GM18519 (cell line): Measurements from ENCODE around the gene GSE1.

Experiments used
- ATAC-seq: cut with Tn5 transposase; IDR thresholded peaks from one replicate; pipeline ENCODE4 v1.9.1; 2021; ENCODE audit warnings: mild to moderate bottlenecking, moderate library complexity; ENCODE audit not compliant: unreplicated experiment, low FRiP score

Gene GSE1

GRCh38 chr16:85673529-85674417 is 60.7 kb downstream of the GSE1 start:
- ATAC-seq = no peak

DNA sequence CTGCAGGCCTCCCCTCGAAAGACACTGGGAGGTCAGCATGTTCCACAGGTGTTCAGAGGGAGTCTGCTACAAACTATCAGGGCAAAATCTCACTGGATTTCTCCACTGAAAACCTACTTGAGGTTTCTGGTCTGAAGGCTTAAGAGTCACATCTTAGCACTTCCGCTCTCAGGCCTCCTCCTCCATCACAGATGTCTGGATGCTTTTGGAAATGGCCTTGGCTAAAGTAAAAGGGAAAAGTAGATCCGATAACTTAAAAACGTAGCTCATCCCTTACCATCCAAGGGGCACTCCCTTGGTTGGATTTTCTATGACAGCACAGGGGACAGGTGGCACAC is 61.3 kb downstream of the GSE1 start:
- ATAC-seq = no peak

DNA sequence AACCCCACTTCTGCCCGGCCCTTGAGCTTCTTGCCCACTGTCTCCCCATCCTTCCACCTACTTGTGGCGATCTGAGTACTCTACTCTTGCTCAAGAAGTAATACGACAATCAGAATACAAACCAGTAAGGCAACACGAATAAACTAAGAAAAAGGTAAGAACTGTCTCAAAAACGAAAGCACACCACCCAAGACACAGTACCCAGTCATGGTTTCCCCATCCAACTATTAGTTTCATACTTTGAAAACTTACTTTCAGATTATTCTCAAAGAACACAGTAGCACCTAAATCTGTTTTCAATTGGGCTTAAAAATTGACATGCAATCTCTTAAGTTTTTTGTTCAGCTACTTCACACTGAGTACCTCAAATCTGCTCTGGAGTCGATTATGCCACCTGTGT is 61.7 kb downstream of the GSE1 start:
- ATAC-seq = no peak

- ATAC-seq = no peak
Observed at GRCh38 chr16:85675251-85675874, 62.2 kb downstream of the GSE1 start.

- no peak for ATAC-seq
Observed at GRCh38 chr16:85676466-85676865, 63.3 kb downstream of the GSE1 start.

DNA sequence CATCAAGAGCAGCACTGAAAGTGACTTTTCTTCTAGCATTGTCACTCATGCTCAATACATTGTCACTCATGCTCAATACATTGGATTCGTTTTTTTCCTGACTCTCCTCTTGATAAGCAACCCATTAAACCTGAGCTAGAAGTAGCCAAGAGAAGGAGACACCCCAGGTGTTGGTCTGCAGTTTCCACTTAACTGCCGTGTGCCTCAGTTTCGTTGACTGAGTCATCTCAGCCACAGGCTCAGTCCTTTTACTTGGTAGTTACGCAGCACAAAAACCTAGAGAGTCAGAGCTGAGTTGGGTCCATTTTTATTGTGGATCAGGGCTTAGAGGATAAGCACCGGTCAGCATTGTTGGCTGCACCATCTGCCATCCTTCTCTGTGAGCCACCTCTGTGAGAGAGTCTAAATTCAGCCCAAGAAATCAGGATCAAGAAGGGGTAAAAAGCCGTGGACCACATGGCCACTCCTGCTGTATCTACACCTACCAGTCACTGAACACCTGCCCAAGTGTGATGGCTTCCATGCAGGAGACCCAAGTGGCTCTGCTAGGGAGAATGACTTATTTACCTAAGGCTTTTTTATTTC is 64.4 kb downstream of the GSE1 start:
- ATAC-seq = no peak

- ATAC-seq = no peak
Observed at GRCh38 chr16:85678016-85678415, 64.9 kb downstream of the GSE1 start.

- ATAC-seq = no peak
Observed at GRCh38 chr16:85678821-85679220, 65.7 kb downstream of the GSE1 start.

- ATAC-seq = no peak
Observed at GRCh38 chr16:85679870-85680269, 66.7 kb downstream of the GSE1 start.

- no peak for ATAC-seq
Observed at GRCh38 chr16:85680352-85680944, 67.3 kb downstream of the GSE1 start.

DNA sequence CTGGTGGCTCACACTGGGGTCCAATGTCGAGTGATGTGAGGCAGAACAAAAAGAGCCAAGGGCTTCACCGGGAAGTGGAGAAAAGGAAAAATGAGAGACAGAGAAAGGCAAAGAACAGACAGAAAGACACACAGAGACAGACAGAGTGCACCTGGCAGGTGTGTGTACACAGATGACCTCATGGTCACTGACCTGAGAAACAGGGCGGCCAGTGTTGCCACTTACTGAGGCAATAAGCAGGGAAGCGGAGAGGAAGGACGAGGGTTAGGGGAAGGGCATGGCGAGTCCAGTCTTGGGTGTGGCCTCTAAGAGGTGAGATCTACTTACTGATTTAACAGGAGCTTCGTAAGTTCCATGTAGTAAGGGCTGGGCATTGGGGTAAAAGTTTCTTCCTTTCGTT is 68.1 kb downstream of the GSE1 start:
- no peak for ATAC-seq

GRCh38 chr16:85682516-85682915 is 69.4 kb downstream of the GSE1 start:
- no peak for ATAC-seq

GRCh38 chr16:85683363-85683762 is 70.2 kb downstream of the GSE1 start:
- ATAC-seq = no peak

- ATAC-seq = no peak
Observed at GRCh38 chr16:85685251-85685650, 72.1 kb downstream of the GSE1 start.

GRCh38 chr16:85686912-85687591 is 73.9 kb downstream of the GSE1 start:
- ATAC-seq = no peak

DNA sequence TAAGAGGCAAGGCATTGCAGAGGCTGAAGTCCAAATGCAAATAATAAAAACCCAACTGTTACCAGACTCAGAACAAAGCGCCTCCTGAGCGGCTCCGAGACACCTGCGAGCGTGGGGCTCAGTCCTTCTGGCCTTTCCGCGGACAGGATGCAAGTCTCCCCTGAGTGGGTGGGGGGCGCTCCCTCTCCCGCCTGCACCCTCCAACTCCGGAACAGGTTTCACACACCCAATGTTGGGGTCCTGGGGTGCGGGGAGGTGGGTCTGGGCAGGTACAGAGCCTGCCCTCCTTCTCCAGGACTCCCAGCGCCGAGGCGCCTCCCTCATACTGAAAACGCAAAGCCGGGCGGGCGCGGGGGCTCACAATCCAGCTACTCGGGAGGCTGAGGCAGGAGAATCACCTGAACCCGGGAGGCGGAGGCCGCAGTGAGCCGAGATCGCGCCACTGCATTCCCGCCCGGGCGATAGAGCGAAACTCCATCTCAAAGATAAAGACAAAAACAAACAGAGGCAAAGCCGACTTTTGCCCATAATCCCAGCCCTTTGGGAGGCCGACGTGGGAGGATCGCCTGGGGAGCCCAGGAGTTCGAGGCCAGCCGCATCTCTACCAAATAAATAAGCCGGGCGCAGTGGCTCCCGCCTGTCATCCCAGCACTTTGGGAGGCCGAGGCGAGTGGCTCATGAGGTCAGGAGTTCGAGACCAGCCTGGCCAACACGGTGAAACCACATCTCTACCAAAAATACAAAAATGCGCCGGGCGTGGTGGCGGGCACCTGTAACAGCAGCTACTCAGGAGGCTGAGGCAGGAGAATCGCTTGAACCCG is 74.7 kb downstream of the GSE1 start:
- no peak for ATAC-seq

DNA sequence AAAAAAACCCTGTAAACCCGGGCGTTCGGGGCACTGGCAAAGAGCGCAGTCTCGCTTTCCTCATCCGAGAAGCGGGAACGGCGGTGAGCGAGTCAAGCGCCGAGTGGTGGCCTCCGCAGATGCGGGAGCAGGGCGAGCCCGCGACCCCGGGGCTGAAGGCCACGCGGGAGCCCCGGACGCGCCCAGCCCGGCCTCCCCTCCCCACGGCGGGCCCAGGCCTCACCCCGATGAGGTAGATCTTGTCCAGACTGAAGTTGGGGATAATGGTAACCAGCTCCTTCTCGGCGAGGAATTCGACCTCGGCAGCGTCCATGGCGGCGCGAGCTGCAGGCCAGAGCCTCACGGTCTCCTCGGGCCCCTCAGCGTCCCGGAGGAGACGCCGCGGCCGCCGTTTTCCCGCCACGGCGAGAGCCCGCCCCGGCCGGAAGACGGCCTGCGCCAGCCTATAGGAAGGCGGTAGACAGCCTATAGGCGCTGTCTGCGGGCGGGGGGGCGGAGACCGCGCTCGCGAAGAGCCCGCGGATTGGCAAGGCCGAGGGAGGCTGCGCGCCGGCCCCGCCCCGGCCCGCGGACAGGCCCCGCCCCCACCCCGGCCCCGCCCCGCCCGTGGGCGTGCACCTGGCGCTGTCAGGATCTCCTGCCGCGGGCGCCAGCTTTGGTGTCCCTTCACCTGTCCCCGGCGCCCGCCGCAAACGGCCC is 75.6 kb downstream of the GSE1 start, which contains the start of gene GINS2:
Gene GINS2 (minus strand): TSS at position 369 of the 699 bp plus-strand sequence. CDS start 56 bp downstream, at position 313.
- ATAC-seq = peak; percentile 80

DNA sequence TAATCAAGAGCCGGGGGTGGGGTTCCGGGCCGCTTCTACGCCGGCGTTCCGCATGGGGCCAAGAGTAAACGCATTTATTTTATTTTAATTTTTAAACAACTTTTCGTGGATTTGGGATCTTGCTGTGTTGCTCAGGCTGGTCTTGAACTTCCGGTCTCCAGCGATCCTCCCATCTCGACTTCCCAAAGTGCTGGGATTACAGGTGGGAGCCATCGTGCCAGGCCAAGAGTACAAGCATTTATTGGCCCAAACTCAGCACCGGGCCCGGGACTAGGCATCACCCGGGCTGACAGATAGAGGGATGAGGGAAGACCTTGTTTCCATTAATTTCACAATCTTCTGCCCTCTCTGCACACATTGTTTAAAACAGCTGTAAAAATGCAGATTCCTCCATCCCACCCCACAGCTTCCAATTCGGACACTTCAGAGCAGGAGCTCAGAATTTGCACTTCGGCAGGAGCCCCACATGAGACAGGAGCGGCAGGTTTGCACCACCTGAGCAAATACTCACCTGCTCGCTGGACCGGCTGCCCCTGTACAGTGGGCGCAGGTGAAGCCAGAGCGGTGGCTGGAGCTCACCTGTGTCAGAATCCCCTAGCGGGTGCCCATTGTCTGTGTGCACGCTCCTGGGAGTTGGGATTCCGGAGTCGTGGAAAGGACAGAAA is 76.3 kb downstream of the GSE1 start:
- ATAC-seq = no peak

DNA sequence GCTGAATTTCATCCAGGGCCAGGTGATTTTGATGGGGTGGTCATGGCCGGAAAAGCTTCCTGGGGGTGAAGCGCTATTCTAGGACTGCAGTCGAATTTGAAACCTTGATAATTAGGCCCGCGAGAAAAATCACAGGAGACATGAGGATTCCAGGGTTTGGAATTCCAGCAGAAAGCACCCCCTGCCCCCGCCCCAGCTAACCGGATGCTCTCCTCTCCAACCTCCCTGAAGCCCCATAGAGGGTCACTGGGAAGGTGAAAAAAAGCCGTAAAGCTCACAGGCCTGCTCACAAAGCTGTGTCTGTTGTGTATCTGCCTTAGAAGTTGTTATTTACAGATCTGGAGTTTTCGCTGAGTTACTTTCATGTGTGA is 76.8 kb downstream of the GSE1 start:
- no peak for ATAC-seq
